Ovary (tissue), 3 donors: Measurements from ENCODE around the gene PPP6R3.

ENCODE experiments used
- CTCF ChIP-seq, 3 donors: fragments of 450-650 bp in 2 of 3; fragments of 200-600 bp in 1 of 3; IDR thresholded peaks; one replicate each; pipeline versions ENCODE4 v1.5.1 to v1.8.0; 2016 to 2022; ENCODE audit warnings: antibody characterized with exemption in 3 of 3, mild to moderate bottlenecking in 1 of 3
- POLR2A ChIP-seq: fragments of 450-650 bp; IDR thresholded peaks from one replicate; pipeline ENCODE4 v1.6.1; 2017; ENCODE audit warnings: antibody characterized with exemption, mild to moderate bottlenecking, moderate library complexity
- donor health status: DM: no; HTN: no; CAD: no.

GRCh38 chr11:68664906-68665305 is 204.4 kb downstream of the PPP6R3 start:
- TF ChIP-seq POLR2A (no peak), CTCF (IDR thresholded peaks at IDR 0.05) (no peak)
